ENCODE data around the gene FPR1.

FPR1 gene

GRCh38 chr19:51727349-51727880 lies 24.3 kb downstream of the FPR1 start:
- ChIA-PET POLR2A (no interaction called here), CTCF (no interaction called here)
- TF ChIP-seq ZNF384 (IDR thresholded peaks at IDR 0.05): no peak
- TF ChIP-seq CTBP1 (IDR thresholded peaks at IDR 0.05; ENCODE audit: borderline replicate concordance): no peak
- TF ChIP-seq PKNOX1 (IDR thresholded peaks at IDR 0.05): no peak
- no peak for TF ChIP-seq NFRKB (IDR thresholded peaks at IDR 0.05)
- TF ChIP-seq SP1 (IDR thresholded peaks at IDR 0.05): no peak
- no peak for TF ChIP-seq L3MBTL2 (conservative IDR thresholded peaks at IDR 0.05)
- no peak for TF ChIP-seq TARDBP (IDR thresholded peaks at IDR 0.05)
- no peak for TF ChIP-seq ARNT (IDR thresholded peaks at IDR 0.05)
- no peak for TF ChIP-seq BHLHE40 (IDR thresholded peaks at IDR 0.05; ENCODE audit: borderline replicate concordance)
- no peak for TF ChIP-seq ELF4 (IDR thresholded peaks at IDR 0.05)
- TF ChIP-seq SUZ12 (IDR thresholded peaks at IDR 0.05): no peak
- no peak for TF ChIP-seq FOXA1 (IDR thresholded peaks at IDR 0.05)
- DNase-seq (ENCODE audit: extremely low spot score): no peak

GRCh38 chr19:51726049-51726448 lies 25.6 kb downstream of the FPR1 start:
- ChIA-PET POLR2A (no interaction called here), CTCF (no interaction called here)
- TF ChIP-seq LEF1 (IDR thresholded peaks at IDR 0.05; ENCODE audit: borderline replicate concordance): no peak
- no peak for TF ChIP-seq PKNOX1 (IDR thresholded peaks at IDR 0.05)
- TF ChIP-seq FOXK2 (IDR thresholded peaks at IDR 0.05): no peak
- TF ChIP-seq HDGF (IDR thresholded peaks at IDR 0.05; ENCODE audit: borderline replicate concordance): no peak
- no peak for TF ChIP-seq ELF4 (IDR thresholded peaks at IDR 0.05)
- TF ChIP-seq SUZ12 (IDR thresholded peaks at IDR 0.05): no peak
- no peak for TF ChIP-seq ARNT (IDR thresholded peaks at IDR 0.05)
- TF ChIP-seq FOXM1 (IDR thresholded peaks at IDR 0.05; ENCODE audit: borderline replicate concordance): no peak
- no peak for TF ChIP-seq SP1 (IDR thresholded peaks at IDR 0.05)
- no peak for TF ChIP-seq FOXA1 (IDR thresholded peaks at IDR 0.05)
- TF ChIP-seq TARDBP (IDR thresholded peaks at IDR 0.05): no peak
- no peak for TF ChIP-seq BHLHE40 (IDR thresholded peaks at IDR 0.05; ENCODE audit: borderline replicate concordance)
- DNase-seq (ENCODE audit: extremely low spot score): no peak

GRCh38 chr19:51724543-51724942 lies 27.1 kb downstream of the FPR1 start:
- no peak for DNase-seq (ENCODE audit: extremely low spot score)
- CTCF ChIA-PET: no interaction called here
- POLR2A ChIA-PET: no interaction called here
- no peak for TF ChIP-seq ZNF384 (IDR thresholded peaks at IDR 0.05)
- no peak for TF ChIP-seq FOXM1 (IDR thresholded peaks at IDR 0.05; ENCODE audit: borderline replicate concordance)
- no peak for TF ChIP-seq L3MBTL2 (conservative IDR thresholded peaks at IDR 0.05)
- no peak for TF ChIP-seq FOXK2 (IDR thresholded peaks at IDR 0.05)
- no peak for TF ChIP-seq HDGF (IDR thresholded peaks at IDR 0.05; ENCODE audit: borderline replicate concordance)
- TF ChIP-seq NFRKB (IDR thresholded peaks at IDR 0.05): no peak
- no peak for TF ChIP-seq LEF1 (IDR thresholded peaks at IDR 0.05; ENCODE audit: borderline replicate concordance)
- TF ChIP-seq ARNT (IDR thresholded peaks at IDR 0.05): no peak
- no peak for TF ChIP-seq ELF4 (IDR thresholded peaks at IDR 0.05)
- TF ChIP-seq BHLHE40 (IDR thresholded peaks at IDR 0.05; ENCODE audit: borderline replicate concordance): no peak
- no peak for TF ChIP-seq PKNOX1 (IDR thresholded peaks at IDR 0.05)
- TF ChIP-seq FOXA1 (IDR thresholded peaks at IDR 0.05): no peak
- no peak for TF ChIP-seq TARDBP (IDR thresholded peaks at IDR 0.05)
- no peak for TF ChIP-seq CTBP1 (IDR thresholded peaks at IDR 0.05; ENCODE audit: borderline replicate concordance)

GRCh38 chr19:51722492-51722891 lies 29.2 kb downstream of the FPR1 start:
- POLR2A ChIA-PET: no interaction called here
- CTCF ChIA-PET: no interaction called here
- DNase-seq (ENCODE audit: extremely low spot score): no peak
- TF ChIP-seq ELF4 (IDR thresholded peaks at IDR 0.05) (no peak), L3MBTL2 (conservative IDR thresholded peaks at IDR 0.05) (no peak), CTBP1 (IDR thresholded peaks at IDR 0.05; ENCODE audit: borderline replicate concordance) (no peak), ZNF384 (IDR thresholded peaks at IDR 0.05) (no peak), SUZ12 (IDR thresholded peaks at IDR 0.05) (no peak), TARDBP (IDR thresholded peaks at IDR 0.05) (no peak), PKNOX1 (IDR thresholded peaks at IDR 0.05) (no peak), FOXA1 (IDR thresholded peaks at IDR 0.05) (no peak), LEF1 (IDR thresholded peaks at IDR 0.05; ENCODE audit: borderline replicate concordance) (no peak)

GRCh38 chr19:51721905-51722304 lies 29.8 kb downstream of the FPR1 start:
- DNase-seq (ENCODE audit: extremely low spot score): no peak
- ChIA-PET POLR2A (no interaction called here), CTCF (no interaction called here)
- no peak for TF ChIP-seq TARDBP (IDR thresholded peaks at IDR 0.05)
- no peak for TF ChIP-seq SUZ12 (IDR thresholded peaks at IDR 0.05)

GRCh38 chr19:51719251-51719988 lies 32.3 kb downstream of the FPR1 start:
- ChIA-PET POLR2A (no interaction called here), CTCF (no interaction called here)
- TF ChIP-seq SUZ12 (IDR thresholded peaks at IDR 0.05) (no peak), PKNOX1 (IDR thresholded peaks at IDR 0.05) (no peak), ELF4 (IDR thresholded peaks at IDR 0.05) (no peak), ZNF384 (IDR thresholded peaks at IDR 0.05) (no peak), CTBP1 (IDR thresholded peaks at IDR 0.05; ENCODE audit: borderline replicate concordance) (no peak), LEF1 (IDR thresholded peaks at IDR 0.05; ENCODE audit: borderline replicate concordance) (no peak), ARNT (IDR thresholded peaks at IDR 0.05) (no peak), NFRKB (IDR thresholded peaks at IDR 0.05) (no peak), FOXK2 (IDR thresholded peaks at IDR 0.05) (no peak), SP1 (IDR thresholded peaks at IDR 0.05) (no peak), FOXA1 (IDR thresholded peaks at IDR 0.05) (no peak), BHLHE40 (IDR thresholded peaks at IDR 0.05; ENCODE audit: borderline replicate concordance) (no peak), FOXM1 (IDR thresholded peaks at IDR 0.05; ENCODE audit: borderline replicate concordance) (no peak), L3MBTL2 (conservative IDR thresholded peaks at IDR 0.05) (no peak)
- DNase-seq (ENCODE audit: extremely low spot score): no peak

All from HEK293T (cell line).